ENCODE data around the gene SLC13A2.

Gene SLC13A2

GRCh38 chr17:28471531-28472342 lies 1.7 kb upstream of the SLC13A2 start:
- DNase-seq (ENCODE audit: low spot score) = no peak

GRCh38 chr17:28472871-28473497 lies 460 bp upstream of the SLC13A2 start:
- no peak for DNase-seq (ENCODE audit: low spot score)

GRCh38 chr17:28474111-28474531 lies 677 bp downstream of the SLC13A2 start:
- no peak for DNase-seq (ENCODE audit: low spot score)

- no peak for DNase-seq (ENCODE audit: low spot score)
Measured at GRCh38 chr17:28475151-28475900, 1.9 kb downstream of the SLC13A2 start.

GRCh38 chr17:28476076-28476865 lies 2.8 kb downstream of the SLC13A2 start:
- no peak for DNase-seq (ENCODE audit: low spot score)

GRCh38 chr17:28477928-28478327 lies 4.5 kb downstream of the SLC13A2 start:
- DNase-seq (ENCODE audit: low spot score) = no peak

- DNase-seq (ENCODE audit: low spot score) = no peak
Measured at GRCh38 chr17:28478712-28479615, 5.5 kb downstream of the SLC13A2 start.

GRCh38 chr17:28480278-28480677 lies 6.8 kb downstream of the SLC13A2 start:
- no peak for DNase-seq (ENCODE audit: low spot score)

- no peak for DNase-seq (ENCODE audit: low spot score)
Measured at GRCh38 chr17:28480799-28481571, 7.5 kb downstream of the SLC13A2 start.

GRCh38 chr17:28482551-28483199 lies 9.2 kb downstream of the SLC13A2 start:
- no peak for DNase-seq (ENCODE audit: low spot score)

- DNase-seq (ENCODE audit: low spot score) = no peak
Measured at GRCh38 chr17:28484296-28484695, 10.9 kb downstream of the SLC13A2 start.

GRCh38 chr17:28485049-28485448 lies 11.6 kb downstream of the SLC13A2 start:
- no peak for DNase-seq (ENCODE audit: low spot score)

GRCh38 chr17:28487881-28488532 lies 14.6 kb downstream of the SLC13A2 start:
- DNase-seq (ENCODE audit: low spot score) = no peak

- DNase-seq (ENCODE audit: low spot score) = no peak
Measured at GRCh38 chr17:28488533-28489276, 15.3 kb downstream of the SLC13A2 start.

GRCh38 chr17:28491286-28491685 lies 17.8 kb downstream of the SLC13A2 start:
- no peak for DNase-seq (ENCODE audit: low spot score)

GRCh38 chr17:28491860-28492259 lies 18.4 kb downstream of the SLC13A2 start:
- no peak for DNase-seq (ENCODE audit: low spot score)

GRCh38 chr17:28492352-28493310 lies 19.2 kb downstream of the SLC13A2 start:
- no peak for DNase-seq (ENCODE audit: low spot score)
